Non-pigmented ciliary epithelial cell (primary cell): Measurements from ENCODE around the gene OR2F2.

Experiments
- DNase-seq: peaks from one replicate; pipeline ENCODE4 v3.0.0-alpha.2; 2010; ENCODE audit warnings: low read depth

The OR2F2 gene, protein sequence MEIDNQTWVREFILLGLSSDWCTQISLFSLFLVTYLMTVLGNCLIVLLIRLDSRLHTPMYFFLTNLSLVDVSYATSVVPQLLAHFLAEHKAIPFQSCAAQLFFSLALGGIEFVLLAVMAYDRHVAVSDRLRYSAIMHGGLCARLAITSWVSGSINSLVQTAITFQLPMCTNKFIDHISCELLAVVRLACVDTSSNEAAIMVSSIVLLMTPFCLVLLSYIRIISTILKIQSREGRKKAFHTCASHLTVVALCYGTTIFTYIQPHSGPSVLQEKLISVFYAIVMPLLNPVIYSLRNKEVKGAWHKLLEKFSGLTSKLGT

DNA sequence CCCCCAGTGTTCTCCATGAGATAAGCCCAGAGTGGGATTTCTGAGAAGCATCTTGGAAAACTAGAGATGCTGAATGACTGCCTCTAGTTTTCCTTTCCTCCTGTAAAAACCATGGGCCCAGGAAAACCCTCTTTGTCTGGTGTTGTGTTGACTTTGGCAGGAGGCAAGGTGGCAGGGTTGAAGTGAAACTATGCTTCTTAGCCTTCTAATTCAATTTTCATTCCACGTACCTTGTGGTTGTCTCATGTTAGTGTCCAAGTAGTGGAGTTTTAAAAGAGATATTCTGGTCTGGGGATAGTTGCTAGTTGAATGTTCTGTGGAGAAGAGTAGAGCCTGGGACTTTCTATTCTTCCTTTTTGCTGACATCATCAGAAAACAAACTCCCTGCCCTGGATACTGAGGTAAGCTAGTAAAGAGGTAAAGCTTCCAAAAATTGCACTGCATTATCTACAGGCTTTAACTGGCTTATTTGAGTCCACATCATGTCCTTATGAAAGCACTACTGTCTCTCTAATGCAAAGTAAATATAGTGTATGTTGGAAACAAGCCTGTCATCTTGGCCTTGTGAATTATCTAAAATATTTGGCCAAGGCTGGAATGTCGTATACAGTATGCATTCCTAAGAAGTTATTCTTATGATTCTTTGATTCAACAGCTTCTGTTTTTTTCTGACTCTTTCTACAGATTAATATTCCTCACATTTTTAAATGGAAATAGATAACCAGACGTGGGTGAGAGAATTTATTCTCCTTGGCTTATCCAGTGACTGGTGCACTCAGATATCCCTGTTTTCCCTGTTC lies at the start of gene OR2F2:
Gene OR2F2 (plus strand): TSS at position 708 of the 800 bp plus-strand sequence. CDS start 0 bp downstream, at position 708.
- peak; percentile 56 for DNase-seq

DNA sequence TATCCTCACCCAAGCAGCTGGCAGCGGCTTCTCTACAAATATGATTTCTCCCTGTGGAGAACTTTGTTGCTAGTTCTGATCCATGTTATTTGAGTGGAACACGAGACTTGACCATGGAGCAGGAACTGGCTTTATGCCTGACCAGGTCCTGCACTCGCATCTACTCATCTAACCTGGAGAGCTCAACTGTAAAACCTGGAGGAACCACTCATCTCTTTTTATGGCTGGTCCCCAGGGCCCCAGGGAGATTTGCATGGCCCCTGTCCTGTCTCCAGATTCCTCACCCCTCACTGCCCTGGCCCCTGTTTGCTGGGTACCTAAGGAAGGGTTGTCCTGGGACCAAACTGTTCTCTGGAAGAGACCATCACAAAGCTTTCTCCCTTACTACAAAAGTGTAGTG lies 49.1 kb upstream of the OR2F2 start:
- DNase-seq = no peak

DNA sequence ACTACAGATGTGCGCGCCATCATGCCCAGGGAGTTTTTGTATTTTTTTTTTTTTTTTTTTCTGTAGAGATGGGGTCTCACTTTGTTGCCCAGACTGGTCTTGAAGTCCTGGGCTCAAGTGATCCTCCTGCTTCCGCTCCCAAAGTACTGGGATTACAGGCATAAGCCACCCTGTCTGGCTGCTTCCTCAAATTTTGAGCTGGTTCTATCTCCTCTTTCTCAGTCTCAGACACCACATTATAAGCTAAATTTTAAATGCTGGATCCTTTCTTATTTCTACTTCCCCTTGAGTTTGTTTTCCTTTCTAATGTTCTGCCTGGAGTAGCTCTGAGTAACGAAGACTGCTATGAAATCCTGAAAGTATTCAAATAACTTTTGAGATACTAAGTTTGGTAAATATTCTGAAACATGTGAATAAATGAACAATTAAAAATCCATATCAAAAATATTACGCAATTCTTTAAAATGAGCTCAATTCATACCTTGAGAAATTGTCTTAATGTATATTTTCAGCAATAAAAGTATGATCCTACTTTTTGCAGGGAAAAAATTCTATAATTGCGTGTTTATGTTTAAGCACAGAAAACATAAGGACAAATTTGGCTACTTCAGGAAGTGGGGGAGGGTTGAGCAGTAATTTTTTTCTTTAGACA lies 48.1 kb upstream of the OR2F2 start:
- DNase-seq = no peak

DNA sequence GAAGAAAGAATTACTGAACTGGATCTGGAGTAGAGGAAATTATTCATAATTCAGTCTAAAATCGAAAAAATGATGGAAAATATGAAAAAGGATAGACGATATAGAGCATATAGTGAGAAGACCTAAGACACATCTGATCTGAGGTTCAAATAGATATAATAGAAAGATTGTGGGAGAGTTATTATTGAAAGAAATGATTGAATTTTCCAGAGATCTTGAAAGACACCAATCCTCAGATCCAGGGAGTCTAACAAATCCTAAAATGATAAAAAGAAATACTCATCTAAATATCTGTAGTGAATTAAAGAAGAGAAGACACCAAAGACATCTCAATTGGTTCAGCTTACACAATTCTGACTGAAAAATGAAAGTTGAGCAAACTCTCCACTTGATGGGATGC lies 46.0 kb upstream of the OR2F2 start:
- no peak for DNase-seq

DNA sequence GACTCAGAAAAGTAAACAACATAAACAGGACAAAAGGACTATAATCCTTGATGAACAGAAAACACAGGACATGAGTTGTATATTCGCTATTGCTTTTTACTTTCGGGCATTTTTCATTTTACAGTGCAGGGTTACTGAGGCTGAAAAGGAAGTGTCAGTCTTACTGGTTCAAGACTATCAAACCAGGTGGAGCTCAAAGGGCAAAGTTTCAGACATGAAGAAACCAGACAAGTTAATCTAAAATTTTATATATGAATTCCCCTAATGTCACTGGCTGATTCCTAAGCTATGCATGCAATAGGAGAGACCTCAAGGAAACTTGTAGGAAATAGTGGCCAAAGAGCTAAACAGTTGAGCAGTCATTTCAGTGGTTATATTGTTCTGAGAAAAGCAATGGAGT lies 44.5 kb upstream of the OR2F2 start:
- no peak for DNase-seq

DNA sequence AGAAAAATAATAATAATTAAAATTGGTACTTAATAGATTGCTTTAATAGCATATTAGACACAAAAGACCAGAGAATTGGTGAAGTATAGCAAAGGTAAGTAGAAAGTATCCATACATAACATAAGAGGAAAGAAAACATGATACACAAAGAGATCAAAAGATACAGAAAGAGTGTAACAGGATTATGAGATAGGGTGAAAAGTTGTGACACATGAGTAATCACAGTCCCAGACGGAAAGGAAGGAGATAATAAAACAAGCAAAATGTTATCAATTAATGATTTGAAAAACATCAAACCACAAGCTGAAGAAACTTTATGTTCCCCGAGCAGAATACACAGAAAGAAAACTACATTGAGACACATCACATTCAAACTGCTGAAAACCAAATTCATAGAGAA lies 43.6 kb upstream of the OR2F2 start:
- no peak for DNase-seq

DNA sequence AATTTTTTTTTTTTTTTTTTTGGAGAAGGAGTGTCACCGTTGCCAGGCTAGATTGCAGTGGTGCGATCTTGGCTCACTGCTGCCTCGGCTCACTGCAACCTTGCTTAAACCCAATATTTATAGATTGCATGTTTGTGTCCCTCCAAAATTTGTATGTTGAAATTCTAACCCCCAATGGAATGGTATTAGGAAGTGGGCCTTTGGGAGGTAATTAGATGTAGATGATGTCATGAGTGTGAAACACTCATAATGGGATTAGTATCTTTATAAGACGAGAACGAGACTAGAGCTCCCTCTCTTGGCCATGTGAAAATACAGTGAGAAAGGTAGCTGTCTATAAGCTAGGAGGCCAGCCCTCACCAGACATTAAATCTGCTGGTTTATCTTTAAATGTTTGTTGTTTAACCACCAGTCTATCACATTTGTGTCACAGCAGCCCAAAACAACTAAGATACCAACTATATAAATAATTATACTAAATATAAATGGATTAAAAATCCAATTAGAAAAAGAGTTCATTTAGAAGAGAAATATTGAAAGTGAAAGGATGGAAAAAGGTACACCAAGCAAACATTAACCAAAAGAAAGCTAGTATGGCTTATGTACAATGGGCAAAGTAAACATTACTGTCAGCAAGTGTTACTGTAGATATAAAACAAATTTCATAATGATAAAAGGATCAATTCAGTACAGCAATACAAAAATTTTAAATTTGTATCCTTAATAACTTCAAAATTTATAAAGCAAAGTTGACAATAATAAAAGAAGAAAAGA lies 42.3 kb upstream of the OR2F2 start:
- no peak for DNase-seq

DNA sequence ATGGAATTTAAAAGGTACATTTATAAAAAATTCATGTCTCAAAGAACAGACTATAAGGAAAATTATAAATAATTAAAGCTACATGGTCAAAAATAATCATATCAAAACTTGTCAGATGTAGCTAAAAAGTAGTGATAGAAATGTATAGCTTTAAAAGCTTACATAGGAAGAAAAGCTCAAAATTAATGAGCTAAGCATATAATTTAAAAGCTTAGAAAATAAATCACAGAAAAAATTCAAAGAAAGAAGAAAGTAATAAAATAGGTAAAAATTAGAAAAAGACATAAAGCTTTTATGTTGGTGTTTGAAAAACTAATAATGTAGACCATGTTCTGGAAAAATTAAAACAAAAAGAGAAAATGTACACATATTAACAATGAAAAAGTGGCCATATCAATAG lies 38.4 kb upstream of the OR2F2 start:
- no peak for DNase-seq

DNA sequence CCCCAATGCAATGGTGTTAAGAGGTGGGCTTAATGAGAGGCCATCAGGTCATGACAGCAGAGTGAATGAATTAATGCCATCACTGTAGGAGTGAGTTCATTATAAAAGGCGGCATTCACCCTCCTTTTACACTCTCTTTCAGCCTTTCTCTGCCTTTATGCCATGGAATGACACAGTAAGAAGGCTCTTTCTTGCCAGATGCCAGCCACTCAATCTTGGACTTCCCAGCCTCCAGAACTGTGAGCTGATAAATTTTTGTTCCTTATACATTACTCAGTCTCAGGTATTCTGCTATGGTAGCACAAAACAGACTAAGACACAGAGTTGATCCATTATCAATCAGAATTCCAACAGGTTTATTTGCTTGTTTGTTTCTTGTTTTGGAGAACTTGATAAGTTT lies 36.2 kb upstream of the OR2F2 start:
- DNase-seq = no peak

DNA sequence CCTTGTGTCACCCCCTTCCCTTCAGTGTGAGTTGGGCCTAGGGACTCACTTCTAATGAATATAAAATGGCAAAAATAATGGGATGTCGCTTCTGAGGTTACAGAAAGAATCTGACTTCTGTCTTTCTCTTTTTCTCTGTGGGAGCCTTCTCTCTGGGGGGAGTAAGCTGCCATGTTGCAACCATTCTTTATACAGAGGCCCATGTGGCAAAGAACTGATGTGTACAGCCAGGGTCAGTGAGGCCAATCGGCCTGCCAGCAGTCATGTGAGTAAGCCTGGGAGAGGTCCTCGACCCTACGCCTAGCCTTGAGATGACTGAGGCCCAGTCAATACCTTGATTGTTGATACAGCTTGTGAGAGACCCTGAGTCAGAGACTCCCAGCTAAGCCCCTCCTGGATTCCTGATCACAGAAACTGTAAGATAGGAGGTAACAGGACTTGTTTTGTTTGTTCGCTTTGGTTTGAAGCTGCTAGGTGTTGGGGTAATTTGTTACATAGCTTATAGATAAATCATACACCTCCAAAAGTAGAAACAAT lies 34.7 kb upstream of the OR2F2 start:
- DNase-seq = no peak

DNA sequence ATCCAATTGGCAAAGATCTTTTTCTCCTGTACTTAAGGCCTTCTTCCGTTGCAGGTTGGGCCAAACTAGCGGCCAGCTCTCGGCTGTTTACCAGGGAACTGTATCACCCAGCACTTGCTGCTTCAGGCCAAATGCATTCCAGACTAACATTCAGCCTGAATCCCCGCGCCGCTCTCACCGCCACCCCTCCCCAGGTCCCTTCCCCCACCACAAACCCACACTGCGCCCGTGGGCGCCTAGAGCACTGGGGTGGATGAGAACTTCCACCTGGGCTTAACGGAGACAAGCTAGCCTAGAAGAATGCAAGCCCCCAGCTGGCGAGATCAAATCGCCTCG lies 33.7 kb upstream of the OR2F2 start:
- DNase-seq = no peak

DNA sequence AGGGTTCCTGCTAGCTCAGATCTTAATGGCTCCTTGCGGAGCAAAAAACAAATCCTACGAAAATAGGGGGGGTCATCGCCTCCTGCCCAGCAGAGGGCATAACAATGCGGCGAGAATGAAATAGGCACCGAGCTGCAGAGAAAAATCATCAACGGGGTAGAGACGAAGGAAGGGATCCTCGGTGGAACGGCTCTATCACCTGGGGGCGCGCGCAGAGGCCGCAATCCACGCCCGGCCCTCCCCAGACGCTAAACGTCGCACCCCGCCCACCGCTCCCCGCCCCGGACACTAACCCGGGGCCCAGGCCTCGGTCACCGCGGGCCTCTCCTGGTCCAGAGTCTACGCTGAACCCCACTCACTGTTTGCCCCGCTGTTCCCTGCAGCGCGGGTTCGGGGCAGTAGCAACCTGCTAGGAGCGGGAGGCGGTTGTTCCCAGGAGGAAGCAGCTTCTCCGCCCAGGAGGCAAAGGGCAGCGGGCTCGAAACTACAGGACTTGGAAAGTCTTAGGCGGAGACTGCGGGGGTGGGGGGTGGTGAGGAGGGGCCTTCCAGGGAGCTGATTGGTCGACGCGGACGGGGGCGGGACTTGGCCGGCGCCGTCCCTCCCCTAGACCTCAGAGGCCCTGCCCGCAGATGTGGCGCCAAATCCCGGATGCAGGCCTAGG lies 33.2 kb upstream of the OR2F2 start, which contains the start of gene TCAF1:
Gene TCAF1 (minus strand): TSS at position 509 of the 664 bp plus-strand sequence. CDS start 25,568 bp downstream, outside the sequence.
- peak; percentile 70 for DNase-seq

DNA sequence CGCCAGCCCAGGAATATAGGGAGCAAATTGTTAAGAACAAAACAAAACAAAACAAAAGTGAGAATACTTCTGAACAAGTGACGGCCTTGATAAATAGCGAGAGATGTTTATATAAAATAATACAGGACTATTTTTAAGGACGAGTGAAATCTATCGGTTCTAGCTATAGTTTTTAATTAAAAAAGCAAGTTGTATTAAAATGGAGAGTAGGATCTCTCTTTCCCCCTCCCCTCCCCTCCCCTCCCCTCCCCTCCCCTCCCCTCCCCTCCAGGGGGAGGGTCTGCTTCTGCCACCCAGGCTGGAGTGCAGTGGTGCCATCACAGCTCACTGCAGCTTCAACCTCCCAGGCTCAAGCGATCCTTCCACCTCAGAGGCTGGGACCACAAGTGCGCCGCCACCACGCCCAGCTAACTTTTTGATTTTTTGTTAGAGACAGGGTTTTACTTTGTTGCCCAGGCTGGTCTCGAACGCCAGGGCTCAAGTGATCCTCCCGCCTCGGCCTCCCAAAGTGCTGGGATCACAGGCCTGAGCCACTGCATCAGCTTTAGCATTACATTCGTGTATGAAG lies 32.6 kb upstream of the OR2F2 start:
- DNase-seq = no peak

DNA sequence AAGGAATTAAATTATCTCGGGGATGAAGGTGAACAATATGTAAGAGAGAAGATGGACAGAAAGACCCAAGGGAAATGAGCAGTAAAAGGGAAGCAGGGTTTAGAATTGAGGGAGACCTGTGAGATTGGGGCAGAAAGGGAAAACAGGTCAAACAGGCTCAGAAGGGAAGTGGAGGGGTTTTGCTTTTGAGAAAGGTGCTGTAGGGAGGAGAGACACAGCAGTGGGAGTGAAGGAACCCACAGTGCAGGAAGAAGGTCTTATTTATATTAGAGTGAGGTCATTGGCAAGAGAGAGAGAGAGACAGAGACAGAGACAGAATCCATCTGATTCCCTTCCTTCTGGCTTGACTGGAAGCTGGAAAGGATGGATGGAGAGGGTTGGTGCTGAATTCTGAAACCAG lies 29.5 kb upstream of the OR2F2 start:
- DNase-seq = no peak

DNA sequence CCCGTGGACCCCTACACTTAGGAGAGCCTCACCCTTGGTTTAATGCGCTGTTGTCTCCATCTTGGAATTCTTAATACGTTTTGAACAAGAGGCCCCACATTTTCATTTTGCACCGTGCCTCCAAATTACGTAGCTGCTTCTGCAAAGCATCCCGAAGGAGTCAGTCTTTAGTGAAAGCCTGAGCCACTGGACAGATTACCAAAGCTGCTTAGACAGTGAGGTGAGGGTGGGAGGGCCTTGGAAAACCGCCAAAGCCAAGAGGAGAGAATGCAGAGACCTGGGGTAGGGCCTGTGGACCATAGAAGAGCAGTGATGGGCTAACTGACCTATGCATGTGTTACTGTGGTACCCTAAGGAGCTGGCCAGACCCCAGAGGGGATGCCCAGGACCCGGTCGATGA lies 28.9 kb upstream of the OR2F2 start:
- DNase-seq = no peak

DNA sequence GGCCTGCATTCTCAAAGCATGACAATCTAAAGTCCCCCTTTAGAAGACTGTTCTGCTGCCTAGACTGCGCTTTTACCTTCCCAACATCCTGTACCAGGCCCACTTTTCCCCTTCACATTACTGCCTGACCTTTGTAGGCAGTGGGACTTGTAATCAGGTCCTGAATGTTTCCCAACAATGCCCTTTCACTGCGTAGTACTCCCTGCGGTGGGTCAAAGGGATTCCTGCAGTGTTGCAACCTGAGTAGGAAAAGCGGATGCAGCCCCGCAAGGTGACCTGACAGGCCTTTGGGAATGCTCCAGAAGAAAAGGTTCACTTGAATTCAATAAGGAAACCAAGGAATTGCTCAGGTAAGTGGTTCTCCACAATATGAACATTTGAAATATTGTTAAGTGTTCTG lies 28.1 kb upstream of the OR2F2 start:
- DNase-seq = no peak

DNA sequence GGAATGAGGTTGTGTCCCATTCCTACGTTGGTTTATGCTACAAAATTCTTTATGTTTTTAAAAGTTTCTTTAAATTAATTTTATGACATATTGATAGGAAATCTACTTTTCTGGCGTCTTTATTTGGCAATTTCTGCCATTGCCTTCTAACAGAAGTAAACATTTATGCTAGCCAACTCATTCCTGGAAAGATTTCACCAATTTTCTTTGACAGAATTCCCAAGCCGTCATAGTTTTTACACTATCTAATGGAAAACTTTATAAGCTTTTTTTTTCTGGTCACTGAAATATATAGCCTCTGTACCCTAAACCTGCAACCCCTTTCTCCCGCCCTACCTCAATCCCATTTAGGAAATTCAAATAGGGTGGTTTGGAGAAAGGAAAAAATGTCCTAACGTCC lies 26.9 kb upstream of the OR2F2 start:
- no peak for DNase-seq

DNA sequence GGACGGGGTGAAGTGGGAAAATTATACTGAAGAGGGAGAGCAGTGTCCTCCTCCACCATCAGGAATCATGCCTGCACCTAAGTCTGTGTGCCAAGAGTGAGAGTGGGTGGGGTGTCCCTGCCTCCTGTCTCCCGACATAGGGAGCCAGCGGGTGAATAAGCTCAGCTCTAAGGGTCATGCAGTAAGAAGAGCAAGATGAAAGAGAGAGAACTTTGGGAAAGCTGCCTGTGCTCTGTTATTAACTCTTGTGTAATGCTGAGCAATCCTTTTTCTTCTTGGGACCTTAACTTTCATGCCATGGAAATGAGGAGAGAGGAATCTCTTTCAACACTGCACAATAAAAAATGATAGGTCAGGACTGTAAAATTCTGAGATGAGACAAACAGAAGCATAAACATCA lies 25.2 kb upstream of the OR2F2 start:
- DNase-seq = no peak

DNA sequence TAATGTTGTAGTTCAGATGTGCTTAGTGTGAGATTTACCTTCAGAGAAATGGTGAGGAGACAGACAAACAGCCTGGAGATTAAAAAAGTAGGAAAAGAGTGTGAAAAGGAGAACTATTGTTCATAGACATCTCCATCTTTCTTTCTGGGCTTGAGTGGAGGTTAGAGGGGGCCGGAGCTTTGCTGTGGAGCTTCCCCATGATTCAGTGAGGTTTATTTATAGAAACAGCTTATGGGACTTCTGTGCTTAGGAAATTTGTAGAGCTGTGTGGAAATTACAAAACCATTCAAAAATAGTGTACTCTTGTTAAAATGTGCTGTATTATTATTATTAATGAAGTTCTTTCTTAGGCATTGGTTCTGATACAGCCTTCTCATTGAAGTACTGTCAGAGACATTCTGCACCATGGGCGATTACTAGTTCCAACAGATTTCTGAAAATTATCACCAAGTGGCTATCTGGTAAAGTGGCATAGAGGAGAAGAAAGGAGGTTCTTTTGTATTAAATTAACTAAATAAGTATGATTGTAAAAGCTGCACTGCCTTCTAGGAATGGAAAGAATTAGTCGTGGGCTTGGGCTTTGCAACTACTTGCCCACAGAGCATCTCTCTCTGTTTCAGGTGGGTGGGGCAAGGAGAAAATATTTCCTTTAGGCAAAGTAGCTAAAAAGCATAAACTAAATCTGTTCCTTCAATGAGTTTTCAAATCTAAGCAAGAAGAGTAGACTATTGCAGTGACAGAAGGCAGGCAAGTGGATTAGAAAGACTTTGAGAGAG lies 24.4 kb upstream of the OR2F2 start:
- DNase-seq = no peak

DNA sequence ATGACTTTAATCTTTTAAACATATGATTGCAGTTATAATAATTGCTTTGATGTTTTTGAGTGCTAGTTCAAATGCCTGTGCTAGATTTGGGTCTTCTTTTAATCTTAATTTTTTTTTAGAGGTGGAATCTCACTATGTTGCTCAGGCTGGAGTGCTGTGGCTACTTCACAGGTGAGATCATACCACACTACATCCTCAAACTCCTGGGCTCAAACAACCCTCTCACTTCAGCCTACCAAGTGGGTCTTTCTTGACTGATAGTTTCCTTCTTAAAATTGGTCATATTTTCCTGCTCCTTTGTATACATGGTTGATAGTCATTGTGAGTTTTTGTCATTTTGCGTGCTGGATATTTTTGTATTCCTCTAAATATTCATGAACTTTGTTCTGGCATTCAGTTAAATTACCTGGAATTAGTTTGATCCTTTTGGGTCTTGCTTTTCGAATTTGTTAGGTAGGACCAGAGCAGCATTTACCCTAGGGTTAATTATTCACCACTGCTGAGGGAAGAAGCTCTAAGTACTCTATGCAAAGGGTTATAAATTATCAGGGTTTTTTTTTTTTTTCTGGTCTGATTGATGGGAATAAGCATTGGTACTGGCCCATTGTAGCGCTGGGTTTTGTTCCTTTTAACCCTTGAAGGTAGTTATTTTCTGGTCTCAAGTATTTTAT lies 21.0 kb upstream of the OR2F2 start:
- no peak for DNase-seq
